Measurements from ENCODE around the gene HERC6. TPM values are rescaled to one million over a fixed set of nuclear protein-coding genes. Genes with fewer than 3 reads are reported as not detected.

The HERC6 gene
- total RNA-seq (2021; fragmentation: NEBNext Ultra II Directional; extraction: Animal tissue kit (Norgen Biotek cat#: 25700)) (3.8 and 4.4 TPM in 2 replicates), polyA plus RNA-seq (2011; rRNA removed) (3.2 and 3.7 TPM in 2 replicates), polyA minus RNA-seq (2011; rRNA and poly(A)+ RNA removed) (20.2 and 28.7 TPM in 2 replicates)
- 3.8 TPM for polyA plus RNA-seq (2011; cell fraction: cytosol; rRNA removed)
- polyA plus RNA-seq (2011; cell fraction: nucleus; rRNA removed): 6.5 TPM
- polyA plus RNA-seq (2012, experiment 1 of 2): 3.4 to 5.2 TPM (median 4.3 TPM) in 4 replicates
- 0.33 TPM for polyA plus RNA-seq (2012, experiment 2 of 2)
- 2.9 TPM for polyA plus RNA-seq (2013, experiment 1 of 2)
- 2.2 TPM for polyA plus RNA-seq (2013, experiment 2 of 2)
- 2.3 TPM for polyA minus RNA-seq (2011; cell fraction: cytosol; rRNA and poly(A)+ RNA removed)
- 10.7 TPM for polyA minus RNA-seq (2011; cell fraction: nucleus; rRNA and poly(A)+ RNA removed)
- long read RNA-seq, experiment 1, partial matches to known transcripts: 1 of 4 reads
- long read RNA-seq, experiment 1, other reads (novel, unspliced or antisense): 2 of 4 reads
- long read RNA-seq, experiment 2, partial matches to known transcripts: 0 of 1 reads
- long read RNA-seq, experiment 2, other reads (novel, unspliced or antisense): 0 of 1 reads

GRCh38 chr4:88378691-88379559 is at the start of gene HERC6:
Gene HERC6, plus strand, starts transcription at chr4:88378852. Its CDS starts 70 bp downstream, at chr4:88378922.
- Histone ChIP-seq H3K36me3 (ENCODE audit: control insufficient read depth in 2 of 4, insufficient read depth in 4 of 4, low read length in 3 of 4) (no peaks in the 10 kb centered on the region), H2BK15ac (ENCODE audit: low read length) (no peak within 1 kb of the TSS), H2AK5ac (ENCODE audit: low read depth, low read length) (no peak within 1 kb of the TSS), H2AFZ (ENCODE audit: low read length) (peak within 1 kb of the TSS; percentile 97), H3K56ac (replicated peaks; ENCODE audit: insufficient read length, low read depth, low read length) (no peak within 1 kb of the TSS), H3K4me3 (ENCODE audit: extremely low read depth in 1 of 4, insufficient read depth in 2 of 4, low read depth in 3 of 4, low read length in 4 of 4) (peak within 1 kb of the TSS; percentile 55 to 97 (median 68)), H3K27me3 (replicated peaks in 1 of 4; ENCODE audit: control insufficient read depth in 3 of 4, extremely low read depth in 1 of 4, insufficient read depth in 3 of 4, low read length in 3 of 4) (peaks cover 0 to 8% (median 6%) of the 10 kb centered on the region in 4 experiments; a peak in 5 of 7 replicates), H3K79me1 (ENCODE audit: low read depth, low read length) (no peaks in the 10 kb centered on the region), H4K5ac (ENCODE audit: insufficient read length, low read depth, low read length) (peak within 1 kb of the TSS; percentile 24), H3K18ac (ENCODE audit: extremely low read depth, low read length) (peak within 1 kb of the TSS; percentile 60), H3K9me3 (ENCODE audit: insufficient read depth in 2 of 2, low read depth in 1 of 2, low read length in 1 of 2) (no peaks in the 10 kb centered on the region), H3K23me2 (ENCODE audit: low read depth, low read length) (peaks cover 4% of the 10 kb centered on the region), H3K23ac (ENCODE audit: insufficient read length) (no peak within 1 kb of the TSS), H3K27ac (ENCODE audit: low read depth, low read length) (peak within 1 kb of the TSS; percentile 37; the same call in 1 of the 2 replicates), H2BK120ac (replicated peaks; ENCODE audit: low read depth, low read length) (no peak within 1 kb of the TSS), H3K4ac (replicated peaks; ENCODE audit: insufficient read length, low read depth, low read length) (no peak within 1 kb of the TSS), H3K4me2 (ENCODE audit: insufficient read depth in 1 of 2, low read depth in 2 of 2, low read length in 2 of 2) (peak within 1 kb of the TSS; percentile 66 to 73), H3K4me1 (replicated peaks in 1 of 4; ENCODE audit: control insufficient read depth in 3 of 4, insufficient read depth in 4 of 4, low read length in 3 of 4) (no peaks in the 10 kb centered on the region; a peak in 1 of 7 replicates), H3K9ac (replicated peaks in 1 of 4; ENCODE audit: extremely low read depth in 1 of 4, low read depth in 3 of 4, low read length in 3 of 4) (peak within 1 kb of the TSS; percentile 52 to 80 (median 64)), H4K8ac (ENCODE audit: extremely low read depth, insufficient read depth, low read length) (peak within 1 kb of the TSS; percentile 92; the same call in 1 of the 2 replicates), H3K14ac (ENCODE audit: insufficient read length) (no peak within 1 kb of the TSS), H2BK12ac (ENCODE audit: low read depth, low read length) (peak within 1 kb of the TSS; percentile 71; the same call in 1 of the 2 replicates), H2BK20ac (ENCODE audit: low read length) (no peak within 1 kb of the TSS), H3K79me2 (ENCODE audit: control insufficient read depth in 1 of 2, insufficient read depth in 2 of 2, low read length in 2 of 2) (no peaks in the 10 kb centered on the region), H4K20me1 (replicated peaks in 1 of 2; ENCODE audit: control insufficient read depth in 1 of 2, insufficient read depth in 2 of 2, low read length in 2 of 2) (no peaks in the 10 kb centered on the region), H4K91ac (replicated peaks; ENCODE audit: insufficient read length, low read length) (peak within 1 kb of the TSS; percentile 15), H2BK5ac (ENCODE audit: low read depth, low read length) (peak within 1 kb of the TSS; percentile 71; the same call in 1 of the 2 replicates)
- ChIA-PET POLR2A (ENCODE audit: partially characterized antibody) (interaction anchor here (0.6 to 1.3 kb wide), 3 partner anchors 10 to 106 kb away, joined by 3 read pairs; no protein-coding TSS in a partner anchor), CTCF (ENCODE audit: partially characterized antibody) (interaction anchor here (0.7 to 1.7 kb wide), 19 partner anchors 9 to 150 kb away, joined by 3 to 12 read pairs (median 3); partner anchors contain the start of genes HERC5 and PPM1K)
- FAIRE-seq (peak; percentile 69), DNase-seq (ENCODE audit: low read depth in 1 of 2, low spot score in 2 of 2) (peak; percentile 51 to 86)
- WGBS, 2 experiments (ENCODE audit: extremely low coverage in 1 of 2, insufficient coverage in 1 of 2, insufficient read length in 1 of 2, insufficient replicate concordance in 2 of 2, low coverage in 1 of 2, low lambda C conversion rate in 2 of 2, missing lambda C conversion rate in 1 of 2): 3% methylated on average over 57 of the region's 62 CpGs; no CpG with 5 or more reads in 1 of the 2 experiments
- TF ChIP-seq USF2 (IDR thresholded peaks at IDR 0.05; ENCODE audit: low read length) (no peak), TAF7 (optimal IDR thresholded peaks at IDR 0.05; ENCODE audit: borderline replicate concordance, low read depth, low read length) (no peak), KDM5A (IDR thresholded peaks at IDR 0.05; ENCODE audit: low read length) (no peak), SP2 (IDR thresholded peaks at IDR 0.05; ENCODE audit: low read length) (no peak), SP4 (IDR thresholded peaks at IDR 0.05; ENCODE audit: low read length) (no peak), GTF2F1 (IDR thresholded peaks at IDR 0.05; ENCODE audit: borderline replicate concordance, low read depth, low read length) (no peak), TCF12 (IDR thresholded peaks at IDR 0.05; ENCODE audit: low read depth, low read length) (no peak)

All from H1 (cell line).